GM18508 (cell line): Measurements from ENCODE around the gene SFN.

Source experiments
- ATAC-seq: cut with Tn5 transposase; IDR thresholded peaks from one replicate; pipeline ENCODE4 v1.9.1; 2021; ENCODE audit warnings: moderate number of reproducible peaks; ENCODE audit not compliant: insufficient read depth, unreplicated experiment

SFN gene

GRCh38 chr1:26909951-26910342 lies 47.0 kb downstream of the SFN start:
- ATAC-seq: no peak

DNA sequence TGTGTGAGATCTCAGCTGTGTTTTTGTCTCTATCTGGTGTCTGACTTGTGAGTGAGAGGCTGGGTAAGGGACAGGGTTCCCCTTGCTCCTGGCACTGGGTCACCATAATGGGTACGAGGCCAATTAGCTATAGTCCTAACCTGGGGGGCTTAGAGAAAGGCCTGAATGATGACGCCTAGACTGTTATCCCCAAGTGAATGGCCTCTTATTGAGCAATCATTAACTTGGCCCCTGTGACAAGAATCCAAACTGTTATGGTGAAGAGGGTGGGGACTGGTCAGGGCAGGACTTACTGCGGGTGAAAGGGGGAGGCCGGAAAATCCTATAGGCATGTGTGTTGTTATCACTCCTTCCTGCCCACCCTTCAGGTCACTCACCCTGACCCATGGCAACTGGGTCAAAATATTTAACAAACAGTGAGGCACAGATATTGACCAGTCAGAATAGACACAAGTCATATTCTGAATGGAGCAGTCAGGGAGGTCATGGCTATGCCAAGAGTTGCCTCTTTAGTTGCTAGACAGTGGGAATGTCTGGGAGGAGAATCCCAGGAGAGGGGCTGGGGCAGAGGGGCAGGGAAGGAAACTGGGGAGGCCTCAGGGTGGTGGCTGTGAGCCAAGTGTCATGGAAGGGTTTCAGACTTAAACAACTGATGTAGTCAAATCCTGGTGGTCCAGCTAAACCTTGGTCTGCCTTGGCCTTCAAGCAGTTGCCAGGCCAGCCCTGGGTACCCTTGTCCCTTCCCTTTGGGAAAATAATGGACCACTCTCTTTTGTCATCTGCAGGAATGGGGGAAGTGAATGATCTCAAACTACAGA lies 47.6 kb downstream of the SFN start:
- no peak for ATAC-seq

DNA sequence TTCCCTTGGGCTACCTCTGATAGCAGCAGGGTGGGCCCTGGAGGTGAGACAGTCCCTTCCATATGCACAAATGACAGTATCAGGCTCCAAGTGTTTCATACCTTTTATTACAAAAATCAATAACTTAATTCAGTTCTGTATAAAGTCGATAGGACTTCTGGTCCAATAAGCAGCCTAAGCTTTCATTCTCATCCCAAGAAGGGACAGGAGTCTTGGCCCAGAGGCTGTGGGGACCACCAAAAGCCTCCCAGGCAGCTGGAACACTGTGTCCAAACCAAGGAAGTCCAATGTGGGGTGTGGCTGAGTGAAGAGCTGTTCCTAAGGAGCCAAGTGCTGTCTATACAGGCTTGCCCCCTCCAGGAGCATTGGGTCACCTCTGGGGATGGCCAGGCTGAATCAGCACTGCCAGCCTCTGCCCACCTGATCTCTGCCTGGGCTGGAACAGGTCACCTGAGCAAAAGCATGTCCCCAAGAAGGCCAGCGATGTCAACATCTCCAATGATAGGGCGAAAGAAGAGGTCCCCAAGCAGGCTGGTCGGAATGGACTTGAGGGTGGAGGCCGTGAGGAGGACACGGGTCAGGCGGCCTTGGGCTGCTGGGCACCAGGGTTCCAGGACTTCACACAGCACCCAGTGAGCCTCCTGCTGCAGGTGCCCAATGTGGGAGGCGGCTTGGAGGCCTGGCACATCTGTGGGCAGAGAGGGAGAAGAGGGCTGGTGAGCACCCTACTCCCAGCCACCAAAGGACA lies 48.6 kb downstream of the SFN start:
- no peak for ATAC-seq

DNA sequence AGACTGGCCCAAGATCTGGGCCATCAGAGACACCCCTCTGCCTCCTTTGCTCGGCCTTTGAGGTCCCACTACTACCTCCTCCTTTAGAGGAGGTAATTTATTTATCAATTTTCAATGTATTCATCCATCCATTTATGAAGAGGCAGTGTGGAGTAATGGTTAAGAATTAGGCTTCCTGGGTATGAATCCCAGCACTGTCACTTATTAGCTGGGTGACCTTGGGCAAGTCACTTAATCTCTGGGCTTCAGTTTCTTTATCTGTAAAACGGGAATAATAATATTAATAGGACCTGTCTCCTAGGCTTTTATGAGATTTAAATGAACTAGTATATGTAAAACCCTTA lies 49.2 kb downstream of the SFN start:
- no peak for ATAC-seq

DNA sequence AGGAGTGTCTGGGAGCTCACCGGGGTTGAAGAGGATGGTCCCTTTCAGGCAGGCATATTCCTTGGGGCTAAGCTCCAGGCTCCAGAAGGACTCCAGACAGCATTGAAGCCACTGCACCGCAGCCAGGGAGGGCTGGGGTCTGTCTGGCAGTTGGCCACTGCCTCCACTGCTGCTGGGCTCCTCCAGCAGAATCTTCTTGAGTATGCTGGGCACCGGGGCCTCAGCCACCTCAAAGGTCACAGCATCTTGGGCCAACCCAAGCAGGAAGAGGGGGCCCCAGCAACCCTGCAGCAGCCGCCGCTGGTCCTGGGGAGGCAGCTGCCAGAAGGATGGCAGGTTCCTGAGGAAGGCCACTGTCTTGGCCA lies 50.4 kb downstream of the SFN start:
- ATAC-seq: no peak
